LHCN-M2 (cell line): Measurements from ENCODE around the gene HPDL. TPM values are rescaled to one million over a fixed set of nuclear protein-coding genes. Genes with fewer than 3 reads are reported as not detected.
"Not testable (repeated sequence)": the region's sequence is repeated elsewhere in the genome, so short reads cannot be mapped to it uniquely, and the experiment has no call there.

Experiments
- DNase-seq: peaks from one replicate; pipeline ENCODE4 v3.0.0-alpha.2; 2012; ENCODE audit warnings: low read depth
- polyA plus RNA-seq: library from polyadenylated mRNA; unstranded; fragments of >200 nt; gene quantifications from one replicate; pipeline ENCODE4 v1.2.1, GENCODE V29; 2012; ENCODE audit warnings: missing spikeins
- total RNA-seq: library from RNA; depleted of rRNA; stranded (reverse); fragments of >200 nt; gene quantifications from 2 replicates; pipeline ENCODE4 v1.2.3, GENCODE V29; 2014; rRNA removed

The HPDL gene
- total RNA-seq = 0.23 and 0.51 TPM in 2 replicates
- 0.06 TPM for polyA plus RNA-seq

GRCh38 chr1:45326627-45327623 is at the start of gene HPDL:
Gene HPDL (plus strand): TSS chr1:45326895. CDS start chr1:45327149, 254 bp downstream.
- DNase-seq = no peak

- DNase-seq = peak; percentile 49
Measured at GRCh38 chr1:45282351-45282750, 44.3 kb upstream of the HPDL start.

DNA sequence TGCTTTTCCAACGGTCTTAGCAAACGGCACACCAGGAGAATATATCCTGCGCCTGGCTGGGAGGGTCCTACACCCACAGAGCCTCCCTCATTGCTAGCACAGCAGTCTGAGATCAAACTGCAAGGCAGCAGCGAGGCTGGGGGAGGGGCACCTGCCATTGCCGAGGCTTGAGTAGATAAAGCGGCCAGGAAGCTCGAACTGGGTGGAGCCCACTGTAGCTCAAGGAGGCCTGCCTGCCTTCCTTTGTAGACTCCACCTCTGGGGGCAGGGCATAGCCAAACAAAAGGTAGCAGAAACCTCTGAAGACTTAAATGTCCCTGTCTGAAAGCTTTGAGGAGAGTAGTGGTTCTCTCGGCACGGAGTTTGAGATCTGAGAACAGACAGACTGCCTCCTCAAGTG is 41.8 kb upstream of the HPDL start:
- DNase-seq = not testable (repeated sequence)

DNA sequence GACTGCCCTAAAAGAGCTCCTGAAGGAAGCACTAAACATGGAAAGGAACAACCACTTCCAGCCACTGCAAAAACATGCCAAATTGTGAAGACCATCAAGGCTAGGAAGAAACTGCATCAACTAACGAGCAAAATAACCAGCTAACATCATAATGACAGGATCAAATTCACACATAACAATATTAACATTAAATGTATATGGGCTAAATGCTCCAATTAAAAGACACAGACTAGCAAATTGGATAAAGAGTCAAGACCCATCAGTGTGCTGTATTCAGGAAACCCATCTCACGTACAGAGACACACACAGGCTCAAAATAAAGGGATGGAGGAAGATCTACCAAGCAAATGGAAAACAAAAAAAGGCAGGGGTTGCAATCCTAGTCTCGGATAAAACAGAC is 40.2 kb upstream of the HPDL start:
- not testable (repeated sequence) for DNase-seq

DNA sequence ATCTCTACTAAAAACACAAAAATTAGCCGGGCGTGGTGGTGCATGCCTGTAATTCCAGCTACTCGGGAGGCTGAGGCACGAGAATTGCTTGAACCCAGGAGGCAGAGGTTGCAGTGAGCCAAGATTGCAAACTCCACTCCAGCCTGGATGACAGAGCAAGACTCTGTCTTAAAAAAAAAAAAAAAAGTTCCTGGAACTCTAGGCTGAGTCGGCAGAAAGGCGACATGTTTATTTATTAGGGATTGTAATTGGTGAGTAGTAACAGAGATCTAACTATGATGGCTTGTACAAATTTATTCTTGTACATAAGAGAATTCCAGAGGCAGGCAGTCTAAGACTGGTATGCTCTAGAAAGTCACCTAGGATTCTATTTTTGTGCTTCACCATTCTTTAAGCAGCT is 35.7 kb upstream of the HPDL start:
- not testable (repeated sequence) for DNase-seq

- DNase-seq = no peak
Measured at GRCh38 chr1:45291716-45292115, 35.0 kb upstream of the HPDL start.

DNA sequence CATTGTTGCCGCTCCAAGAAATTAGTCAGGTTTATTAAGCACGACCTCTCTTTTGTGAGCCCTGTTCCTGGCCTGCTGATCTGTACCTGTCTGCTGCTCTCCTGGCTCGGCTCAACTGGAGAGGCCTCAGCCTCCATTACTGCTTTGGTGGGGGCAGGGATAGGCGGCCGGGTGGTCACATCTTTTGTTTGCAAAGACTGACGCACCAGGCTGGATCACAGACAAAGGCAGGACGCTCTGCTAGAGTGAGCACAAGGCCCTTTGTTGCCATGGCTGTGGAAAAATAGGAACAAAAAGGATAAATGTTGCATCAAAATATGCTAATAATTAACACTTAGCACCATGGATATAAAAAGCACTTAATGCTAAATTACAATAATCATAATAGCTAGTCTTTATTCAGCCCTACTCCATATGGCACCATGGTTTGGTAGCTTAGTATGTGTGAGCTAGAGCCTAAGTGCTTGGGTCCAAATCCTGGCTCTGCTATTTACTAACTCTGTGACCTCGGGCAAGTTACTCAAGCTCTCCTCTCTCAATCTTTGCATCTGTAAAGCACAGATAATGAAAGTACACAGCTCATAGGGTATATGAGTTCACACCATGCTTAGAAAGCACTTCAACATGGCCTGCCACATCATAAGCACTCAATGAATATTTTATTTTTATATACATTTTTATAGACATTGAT is 28.9 kb upstream of the HPDL start:
- no peak for DNase-seq

- no peak for DNase-seq
Measured at GRCh38 chr1:45299296-45299695, 27.4 kb upstream of the HPDL start.

- DNase-seq = peak; percentile 65
Measured at GRCh38 chr1:45299981-45300668, 26.6 kb upstream of the HPDL start.

GRCh38 chr1:45300669-45300997 is 26.1 kb upstream of the HPDL start:
- no peak for DNase-seq

GRCh38 chr1:45302505-45303150 is 24.1 kb upstream of the HPDL start:
- no peak for DNase-seq

DNA sequence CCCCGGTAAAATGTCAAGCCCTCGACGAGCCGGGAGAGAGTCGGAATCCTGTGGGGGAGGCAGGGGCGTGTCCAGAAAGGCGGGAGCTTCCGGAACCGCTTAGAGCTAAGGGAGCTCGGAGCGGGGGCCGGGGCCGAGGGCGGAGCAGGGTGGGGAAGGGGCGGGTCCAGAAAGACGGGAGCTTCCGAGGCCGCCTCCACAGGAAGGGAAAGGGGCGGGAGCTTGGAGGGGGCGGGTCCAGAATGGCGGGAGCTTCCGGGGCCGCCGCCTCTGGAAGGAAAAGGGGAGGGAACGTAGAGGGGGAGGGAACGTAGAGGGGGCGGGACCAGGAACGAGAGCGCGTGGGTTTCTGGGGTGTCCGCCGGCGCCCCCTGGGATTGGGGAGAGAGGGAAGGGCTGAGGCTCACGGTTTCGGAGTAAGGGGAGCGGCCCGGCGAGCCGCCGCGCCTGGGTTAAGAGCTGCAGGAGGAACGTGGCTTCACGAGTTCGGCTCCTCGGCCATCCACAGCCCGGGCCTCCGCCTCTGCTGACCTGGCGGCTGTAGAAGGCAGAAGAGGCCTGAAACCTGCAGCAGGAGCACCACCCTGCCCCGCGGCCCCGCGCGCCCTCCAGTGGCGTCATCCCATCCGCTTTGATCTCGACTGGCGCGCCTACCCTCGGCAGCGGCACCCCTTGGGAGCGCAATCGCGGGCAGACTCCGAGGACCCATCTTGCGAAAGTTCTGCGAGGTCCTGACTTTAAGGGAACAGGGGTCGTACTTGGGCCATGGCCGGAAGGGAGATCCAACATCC is 23.0 kb upstream of the HPDL start:
- peak; percentile 96 for DNase-seq

DNA sequence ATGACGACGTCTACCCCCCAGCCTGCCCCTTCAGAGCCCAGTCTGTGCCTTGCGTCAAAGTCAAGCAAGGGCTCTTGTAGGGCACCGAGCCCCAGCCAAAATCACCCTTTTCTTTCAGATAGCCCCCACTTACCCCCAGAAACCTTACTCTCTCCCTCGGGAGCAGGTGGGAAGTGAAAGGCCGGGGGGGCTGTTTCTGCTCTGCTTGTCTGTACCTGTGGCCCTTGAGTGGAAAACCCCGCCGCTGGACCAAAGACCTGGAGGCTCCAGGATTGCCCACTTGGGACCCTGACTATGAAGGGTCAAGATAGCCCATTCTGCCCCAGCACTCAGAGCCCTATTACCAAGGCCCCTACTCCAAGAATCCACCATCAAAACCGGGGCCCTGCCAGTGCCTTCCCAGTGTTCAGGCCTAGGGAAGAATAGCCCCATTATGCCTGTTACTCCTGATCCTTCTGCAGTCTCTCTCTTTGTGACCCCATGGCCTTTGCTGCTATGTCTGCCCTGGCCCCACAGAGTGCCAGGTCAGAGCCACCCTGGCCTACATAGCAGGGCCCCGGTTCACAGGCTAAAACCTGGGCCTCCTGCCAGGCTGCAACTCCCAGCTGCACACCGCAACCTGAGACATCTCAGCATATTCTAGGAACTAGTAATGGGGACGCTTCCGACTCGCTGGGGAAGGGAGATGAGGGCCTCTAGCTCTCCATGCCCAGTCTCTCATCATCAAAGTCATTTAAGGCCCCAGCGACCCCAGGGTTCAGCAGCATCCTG is 22.2 kb upstream of the HPDL start:
- peak; percentile 36 for DNase-seq

- no peak for DNase-seq
Measured at GRCh38 chr1:45305231-45305630, 21.5 kb upstream of the HPDL start.

DNA sequence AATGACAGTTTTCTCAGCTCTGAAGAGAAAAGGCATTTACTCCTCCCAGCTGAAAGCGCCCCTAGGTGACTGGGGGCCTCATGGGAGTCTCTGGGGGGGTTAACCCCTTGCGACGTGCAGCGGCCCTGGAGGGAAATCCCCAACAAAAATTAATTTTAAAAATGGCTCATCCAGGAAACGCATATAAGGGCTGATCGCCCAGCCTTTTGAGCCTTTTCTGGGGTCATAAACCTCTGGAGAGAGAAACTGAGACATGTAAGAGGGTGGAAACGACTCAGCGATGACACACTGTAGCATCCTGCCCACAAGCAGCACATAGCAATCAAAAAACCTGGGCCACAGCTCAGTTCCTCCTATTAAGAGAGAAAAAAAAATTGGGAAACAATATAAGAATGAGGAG is 20.4 kb upstream of the HPDL start:
- peak; percentile 59 for DNase-seq

DNA sequence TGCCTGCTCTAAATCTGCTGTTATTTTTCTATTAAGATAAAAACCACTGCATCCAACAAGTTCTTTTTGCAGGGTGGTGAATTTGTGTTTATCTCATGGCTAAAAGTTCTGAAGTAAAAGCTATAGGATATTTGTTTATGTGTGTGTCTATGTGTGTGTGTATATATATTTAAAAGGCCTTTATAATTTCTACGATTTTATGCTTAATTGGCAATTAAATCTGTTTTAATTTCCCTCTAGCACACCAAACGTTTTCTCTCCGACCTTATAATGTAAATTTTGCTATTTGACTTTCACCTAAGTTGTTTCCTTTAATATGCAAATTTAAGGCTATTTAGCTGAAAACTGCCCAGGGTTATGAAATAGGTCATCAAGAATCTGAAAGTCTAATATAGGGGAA is 19.8 kb upstream of the HPDL start:
- no peak for DNase-seq

DNA sequence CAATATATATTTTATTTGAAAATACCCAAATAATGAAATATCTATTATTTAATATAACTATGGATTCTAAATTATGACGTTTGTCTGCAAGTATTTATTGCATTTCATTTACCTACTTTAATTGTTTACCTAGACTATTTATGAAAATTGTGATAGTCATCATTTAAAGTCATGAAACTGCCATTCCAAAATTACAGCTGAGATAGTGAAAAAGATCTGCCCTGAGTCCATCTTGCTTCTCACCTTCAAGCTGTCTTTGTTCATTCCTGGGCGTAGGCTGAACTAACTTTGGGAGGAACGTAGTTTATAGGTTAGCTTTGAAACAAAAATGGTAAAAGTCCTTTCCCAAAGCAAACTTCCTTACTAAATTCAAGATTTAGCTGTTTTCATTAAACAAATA is 12.4 kb upstream of the HPDL start:
- no peak for DNase-seq

GRCh38 chr1:45317166-45317565 is 9.5 kb upstream of the HPDL start:
- no peak for DNase-seq

DNA sequence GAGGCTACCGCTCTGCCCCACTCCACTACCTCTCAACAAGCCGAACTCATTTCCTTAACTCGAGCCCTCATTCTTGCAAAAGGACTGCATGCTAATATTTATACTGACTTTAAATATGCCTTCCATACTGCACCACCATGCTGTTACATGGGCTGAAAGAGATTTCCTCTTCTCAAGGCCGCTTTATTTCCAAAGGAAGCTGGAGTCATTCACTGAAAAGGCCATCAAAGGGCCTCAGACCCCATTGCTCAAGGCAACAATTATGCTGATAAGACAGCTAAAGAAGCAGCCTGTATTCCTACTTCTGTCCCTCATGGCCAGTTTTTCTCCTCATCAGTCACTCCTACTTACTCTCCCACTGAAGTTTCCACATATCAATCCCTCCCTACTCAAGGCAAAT is 6.9 kb upstream of the HPDL start:
- DNase-seq = no peak

DNA sequence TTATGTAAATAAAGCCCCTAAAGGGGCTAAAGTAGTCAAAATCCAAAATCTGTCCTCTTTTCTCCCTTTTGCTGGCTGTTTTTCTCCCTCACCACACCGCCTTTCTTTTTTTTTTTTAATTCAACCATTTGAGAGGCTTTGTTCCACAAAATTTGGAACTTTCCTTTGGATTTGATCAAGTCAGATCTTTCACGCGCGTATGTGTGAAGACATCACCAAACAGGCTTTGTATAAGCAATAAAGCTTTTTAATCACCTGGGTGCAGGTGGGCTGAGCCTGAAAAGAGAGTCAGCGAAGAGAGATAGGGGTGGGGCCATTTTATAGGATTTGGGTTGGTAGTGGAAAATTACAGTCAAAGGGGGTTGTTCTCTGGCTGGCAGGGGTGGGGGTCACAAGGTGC is 5.3 kb upstream of the HPDL start:
- no peak for DNase-seq
